Measurements from ENCODE around the gene CCKAR.

GRCh38 chr4:26503844-26504243 lies 13.6 kb upstream of the CCKAR start:
- TF ChIP-seq FOXP2 (optimal IDR thresholded peaks at IDR 0.05; ENCODE audit: borderline replicate concordance, extremely low read depth, extremely low read length, insufficient read depth) (no peak), REST (IDR thresholded peaks at IDR 0.05; ENCODE audit: insufficient read depth in 1 of 2, low read depth in 2 of 2, low read length in 2 of 2) (no peak), POLR2AphosphoS5 (IDR thresholded peaks at IDR 0.05; ENCODE audit: low read depth, low read length) (no peak), SIN3A (IDR thresholded peaks at IDR 0.05; ENCODE audit: borderline replicate concordance, insufficient read depth, low read length) (no peak), TAF1 (IDR thresholded peaks at IDR 0.05; ENCODE audit: borderline replicate concordance, insufficient read depth, low read length) (no peak)

Data from PFSK-1 (cell line).